ENCODE results near the gene SHC1.

GRCh38 chr1:154953611-154954038, 16.9 kb downstream of the SHC1 start:
- TF ChIP-seq EP300 (IDR thresholded peaks at IDR 0.05) (no peak), POLR2AphosphoS5 (IDR thresholded peaks at IDR 0.05) (no peak)
- TF ChIP-seq, protein P1, sequence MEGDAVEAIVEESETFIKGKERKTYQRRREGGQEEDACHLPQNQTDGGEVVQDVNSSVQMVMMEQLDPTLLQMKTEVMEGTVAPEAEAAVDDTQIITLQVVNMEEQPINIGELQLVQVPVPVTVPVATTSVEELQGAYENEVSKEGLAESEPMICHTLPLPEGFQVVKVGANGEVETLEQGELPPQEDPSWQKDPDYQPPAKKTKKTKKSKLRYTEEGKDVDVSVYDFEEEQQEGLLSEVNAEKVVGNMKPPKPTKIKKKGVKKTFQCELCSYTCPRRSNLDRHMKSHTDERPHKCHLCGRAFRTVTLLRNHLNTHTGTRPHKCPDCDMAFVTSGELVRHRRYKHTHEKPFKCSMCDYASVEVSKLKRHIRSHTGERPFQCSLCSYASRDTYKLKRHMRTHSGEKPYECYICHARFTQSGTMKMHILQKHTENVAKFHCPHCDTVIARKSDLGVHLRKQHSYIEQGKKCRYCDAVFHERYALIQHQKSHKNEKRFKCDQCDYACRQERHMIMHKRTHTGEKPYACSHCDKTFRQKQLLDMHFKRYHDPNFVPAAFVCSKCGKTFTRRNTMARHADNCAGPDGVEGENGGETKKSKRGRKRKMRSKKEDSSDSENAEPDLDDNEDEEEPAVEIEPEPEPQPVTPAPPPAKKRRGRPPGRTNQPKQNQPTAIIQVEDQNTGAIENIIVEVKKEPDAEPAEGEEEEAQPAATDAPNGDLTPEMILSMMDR (IDR thresholded peaks at IDR 0.05), result no peak

Measured in gastroesophageal sphincter (tissue), 3 donors.